Umbilical cord (tissue), 2 donors: ENCODE results near the gene MAGI2. TPM values are rescaled to one million over a fixed set of nuclear protein-coding genes. Genes with fewer than 3 reads are reported as not detected.
"Not testable (repeated sequence)": the region's sequence is repeated elsewhere in the genome, so short reads cannot be mapped to it uniquely, and the experiment has no call there.

ENCODE experiments used
- DNase-seq: peaks from one replicate; pipeline ENCODE4 v3.0.0-alpha.2; 2015; ENCODE audit warnings: low spot score
- total RNA-seq: library from RNA; depleted of rRNA; stranded (reverse); fragments of >200 nt; gene quantifications from one replicate; pipeline ENCODE4 v1.2.3, GENCODE V29; 2014; ENCODE audit warnings: low replicate concordance; ENCODE audit not compliant: insufficient read depth

MAGI2 gene
- total RNA-seq, 1 donor from 2014 or later = 51.5 TPM

DNA sequence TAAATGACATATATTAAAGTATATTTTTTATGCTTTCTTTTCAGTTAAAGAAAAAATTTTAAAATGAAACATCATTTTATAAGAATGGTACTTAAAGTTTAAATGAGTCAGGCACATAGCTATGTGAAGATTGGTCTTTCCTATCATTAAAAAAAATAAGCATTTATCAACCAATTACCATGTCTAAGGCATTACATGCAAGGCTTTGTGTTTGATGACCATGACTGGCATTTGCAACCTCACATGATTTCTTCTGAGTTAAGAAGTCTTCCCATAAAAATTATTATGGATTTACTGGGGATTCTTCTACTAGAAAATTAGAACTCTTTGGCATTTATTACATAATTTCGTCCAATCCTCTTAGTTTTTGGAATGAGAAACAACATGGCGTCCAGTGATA, 776.1 kb downstream of the MAGI2 start:
- DNase-seq = no peak

GRCh38 chr7:78675511-78675910, 778.0 kb downstream of the MAGI2 start:
- no peak for DNase-seq

DNA sequence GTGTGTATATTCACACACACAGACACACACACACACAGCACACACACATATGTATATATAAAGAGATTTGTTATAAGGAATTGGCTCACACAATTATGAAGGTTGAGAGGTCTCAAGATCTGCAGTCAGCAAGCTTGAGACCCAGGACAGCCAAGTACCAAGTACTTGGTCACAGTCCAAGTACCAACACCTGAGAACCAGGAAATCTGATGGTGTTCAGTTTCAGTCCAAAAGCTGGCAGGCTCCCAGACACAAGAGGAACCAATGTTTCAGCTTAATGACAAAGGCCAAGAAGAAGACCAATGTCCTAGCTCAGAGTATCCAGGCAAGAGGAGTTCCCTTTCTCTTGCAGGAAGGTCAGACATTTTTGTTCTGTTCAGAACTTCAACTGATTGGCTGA, 780.2 kb downstream of the MAGI2 start:
- DNase-seq = no peak

DNA sequence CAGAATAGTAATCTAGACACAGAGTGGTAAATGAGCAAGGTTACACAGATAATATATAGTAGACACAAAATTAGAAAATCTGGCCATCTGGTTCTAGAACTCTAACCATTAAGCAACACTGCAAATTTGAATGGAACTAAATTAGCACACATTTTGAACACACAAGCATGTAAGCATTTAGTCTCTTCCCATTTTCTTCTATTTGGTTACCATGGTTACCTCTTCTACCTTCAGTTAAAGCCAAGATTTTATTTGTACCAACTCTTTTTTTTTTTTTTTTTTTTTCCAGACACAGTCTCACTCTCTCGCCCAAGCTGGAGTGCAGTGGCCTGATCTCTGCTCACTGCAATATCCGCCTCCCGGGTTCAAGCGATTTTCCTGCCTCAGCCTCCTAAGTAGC, 790.5 kb downstream of the MAGI2 start:
- no peak for DNase-seq

DNA sequence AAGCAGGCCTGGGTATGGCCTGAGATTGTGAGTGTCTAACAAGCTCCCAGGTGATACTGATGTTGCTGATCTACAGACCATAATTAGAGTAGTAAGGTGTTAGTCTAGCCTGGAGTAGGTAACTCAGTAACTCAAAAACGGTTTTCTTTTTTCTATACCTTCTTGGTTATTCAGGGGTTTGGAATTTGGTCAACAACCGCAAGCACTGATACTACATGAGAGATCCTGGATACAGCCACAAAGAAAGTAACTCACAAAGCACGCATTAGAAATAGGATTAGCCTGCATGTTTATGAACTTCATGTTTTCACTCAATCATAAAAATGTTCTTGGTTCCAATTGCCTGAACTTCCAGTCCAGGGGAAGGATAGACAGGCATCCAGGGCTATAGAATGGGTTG, 803.5 kb downstream of the MAGI2 start:
- no peak for DNase-seq

DNA sequence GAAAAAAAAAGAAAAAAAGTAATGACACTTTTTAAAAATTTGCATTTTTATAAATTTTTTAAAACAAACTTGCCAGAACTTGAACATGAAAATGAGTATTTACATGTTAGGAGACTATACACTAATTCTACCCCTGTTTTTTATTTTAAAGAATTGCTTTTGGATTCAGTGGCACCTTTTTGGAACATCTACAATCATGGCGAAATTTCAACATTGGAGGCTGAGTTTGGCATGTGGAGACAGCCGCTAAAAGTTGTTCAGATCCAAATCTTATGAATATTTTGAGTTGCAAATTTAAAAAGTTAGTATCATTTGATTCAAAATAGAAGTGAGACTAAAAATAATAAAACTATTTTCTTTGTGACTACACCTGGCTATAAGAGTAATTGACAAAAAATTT, 804.2 kb downstream of the MAGI2 start:
- no peak for DNase-seq

GRCh38 chr7:78642751-78643150, 810.7 kb downstream of the MAGI2 start:
- no peak for DNase-seq

DNA sequence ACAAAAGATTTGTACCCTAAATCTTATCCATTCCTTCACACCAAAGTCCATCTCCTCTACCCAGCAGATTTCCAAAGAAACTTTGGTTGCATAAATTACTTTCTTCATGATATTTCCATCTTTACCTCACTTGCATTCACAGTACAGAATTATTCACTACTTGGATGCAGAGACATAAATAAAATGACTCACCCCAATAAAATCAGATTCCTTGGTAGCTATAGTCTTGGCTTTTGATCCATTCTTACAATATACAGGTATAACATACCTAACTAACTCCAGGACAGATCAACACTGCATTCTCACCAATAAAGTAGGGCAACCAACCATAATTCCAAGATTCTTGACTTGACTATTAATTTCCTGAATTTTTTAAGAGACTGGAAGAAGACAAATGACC, 815.1 kb downstream of the MAGI2 start:
- DNase-seq = no peak

DNA sequence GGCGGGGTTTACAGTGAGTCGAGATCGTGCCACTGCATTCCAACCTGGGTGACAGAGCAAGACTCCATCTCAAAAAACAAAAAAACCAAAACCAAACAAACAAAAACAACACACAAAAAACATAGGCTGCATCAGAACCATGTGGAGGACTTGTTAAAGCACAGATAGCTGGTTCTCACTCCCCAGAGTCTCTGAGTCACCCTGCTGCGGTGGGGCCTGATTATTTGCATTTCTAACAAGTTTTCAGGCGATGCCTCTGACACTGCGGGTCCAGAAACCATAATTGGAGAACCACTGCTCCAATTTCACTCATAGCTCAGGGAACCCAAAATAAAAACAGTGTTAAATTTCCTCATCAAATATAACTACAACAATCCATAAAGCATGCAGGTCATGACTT, 816.7 kb downstream of the MAGI2 start:
- DNase-seq = no peak

DNA sequence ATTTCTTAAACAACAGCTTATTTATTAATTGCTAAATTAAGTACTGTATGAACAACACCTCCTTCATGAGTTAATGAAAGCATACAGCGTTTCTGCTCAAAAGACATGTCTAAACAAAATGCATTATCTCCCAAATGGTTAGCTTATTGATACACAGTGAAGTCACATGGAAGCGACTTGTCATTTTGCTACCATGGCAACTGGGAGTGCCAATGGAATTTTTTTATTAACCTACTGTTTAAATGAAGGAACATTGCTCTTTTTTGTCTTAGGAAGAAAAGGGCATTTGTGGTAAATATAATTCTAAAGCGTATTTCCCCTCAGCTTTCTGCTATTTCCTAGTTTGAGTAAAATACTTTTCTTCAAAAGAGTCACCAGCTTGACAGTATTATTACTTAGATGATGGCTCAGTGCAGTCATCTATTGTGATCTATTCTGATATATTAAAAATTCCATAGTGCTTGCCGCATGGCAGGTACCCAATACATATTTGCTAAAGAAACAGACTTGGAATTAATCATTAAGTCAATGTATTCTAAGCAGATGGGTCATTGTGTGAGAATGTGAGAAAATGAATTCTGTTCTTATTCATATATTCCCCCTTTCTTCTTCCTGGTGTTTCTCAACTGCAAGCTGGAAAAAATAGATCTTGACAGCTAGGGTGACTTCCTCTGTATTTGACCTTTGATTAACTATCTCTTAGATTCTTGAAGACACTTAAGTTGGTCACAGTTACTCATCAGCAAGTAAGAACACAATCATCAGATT, 818.3 kb downstream of the MAGI2 start:
- no peak for DNase-seq

- DNase-seq = no peak
Measured at GRCh38 chr7:78634093-78634492, 819.4 kb downstream of the MAGI2 start.

DNA sequence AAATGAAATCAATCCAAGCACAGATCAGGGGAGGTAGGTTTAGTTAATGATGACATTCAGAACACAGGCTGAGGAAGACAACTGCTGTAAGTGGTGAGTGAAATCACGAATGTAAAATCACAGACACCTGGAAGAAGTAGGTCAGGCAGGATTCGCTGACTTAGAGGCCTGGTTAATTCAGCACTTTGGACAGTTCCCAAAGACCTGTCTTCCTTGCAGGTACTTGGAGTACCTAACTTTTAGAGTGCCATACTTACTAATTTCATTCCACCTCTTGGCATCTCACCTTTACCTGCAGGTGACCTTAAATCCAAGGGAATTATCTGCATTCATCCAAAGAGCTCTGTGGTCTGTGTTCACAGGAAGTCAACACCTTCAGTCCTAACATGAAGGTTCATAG, 832.5 kb downstream of the MAGI2 start:
- peak; percentile 2 for DNase-seq

- no peak for DNase-seq
Measured at GRCh38 chr7:78616539-78616938, 836.9 kb downstream of the MAGI2 start.

GRCh38 chr7:78609281-78609680, 844.2 kb downstream of the MAGI2 start:
- no peak for DNase-seq

DNA sequence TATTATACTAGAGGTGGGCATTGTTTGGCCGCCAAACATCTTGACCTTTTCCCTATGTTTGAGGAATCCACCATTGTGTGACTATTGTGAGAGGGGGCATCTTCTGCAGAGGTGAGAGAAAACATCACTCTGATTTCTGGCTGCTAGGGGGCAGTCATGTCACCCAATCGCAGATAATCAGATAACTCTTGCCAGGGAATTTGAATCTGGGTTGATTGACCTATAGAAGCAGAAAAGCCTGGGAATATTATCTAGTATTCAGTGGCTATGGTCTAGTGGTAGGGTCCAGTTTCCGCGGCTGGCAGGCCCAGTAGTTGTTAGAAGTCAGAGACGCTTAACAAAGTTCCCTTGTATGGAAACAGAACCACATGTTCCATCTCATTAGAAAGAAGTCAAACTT, 846.4 kb downstream of the MAGI2 start:
- no peak for DNase-seq

GRCh38 chr7:78605119-78605518, 848.3 kb downstream of the MAGI2 start:
- no peak for DNase-seq

- DNase-seq = no peak
Measured at GRCh38 chr7:78601728-78602127, 851.7 kb downstream of the MAGI2 start.

DNA sequence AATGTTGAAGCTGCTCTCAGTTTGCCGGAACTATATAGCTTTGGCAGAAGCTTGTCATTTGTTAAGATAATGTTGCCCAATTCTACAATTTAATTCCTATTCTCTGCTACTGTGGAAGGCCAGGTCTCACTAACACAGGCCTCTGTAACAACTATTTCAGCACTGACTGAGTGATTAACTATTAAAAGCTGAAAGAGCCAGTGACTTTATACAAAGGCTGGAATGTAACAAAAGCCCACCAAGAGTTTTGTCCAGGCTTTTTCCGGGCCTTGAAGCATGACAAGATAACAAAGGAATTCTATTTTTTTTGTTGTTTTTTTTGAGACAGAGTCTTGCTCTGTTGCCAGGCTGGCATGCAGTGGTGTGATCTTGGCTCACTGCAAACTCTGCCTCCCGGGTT, 859.3 kb downstream of the MAGI2 start:
- DNase-seq = no peak

- DNase-seq = no peak
Measured at GRCh38 chr7:78588393-78588792, 865.1 kb downstream of the MAGI2 start.

DNA sequence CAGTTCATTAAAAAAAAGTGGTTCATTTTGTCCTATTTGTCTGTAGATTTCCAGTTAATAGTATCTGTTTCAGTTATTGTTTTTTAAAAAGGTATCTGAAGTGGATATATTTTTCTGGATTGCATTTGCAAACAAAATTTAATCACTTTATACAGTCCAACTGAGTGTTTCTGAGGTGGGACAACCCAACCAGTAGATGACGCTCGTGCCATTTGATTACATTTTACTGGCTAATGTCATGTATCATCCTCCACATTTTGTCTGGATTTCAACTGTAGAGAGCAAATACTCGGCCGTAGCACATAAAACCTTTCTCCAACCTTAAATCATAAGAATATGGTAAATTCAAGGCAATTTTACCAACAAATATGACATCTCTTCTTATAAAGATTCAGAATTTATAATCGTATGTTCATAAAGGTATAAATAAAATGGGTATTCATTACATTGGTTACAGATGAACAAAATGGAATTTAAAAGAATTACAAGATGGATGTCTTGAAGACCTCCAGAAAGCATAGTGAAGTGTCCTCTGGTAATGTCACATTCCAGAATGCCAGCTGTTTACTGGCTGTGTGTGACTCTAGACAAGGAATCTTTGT, 865.9 kb downstream of the MAGI2 start:
- DNase-seq = no peak

- no peak for DNase-seq
Measured at GRCh38 chr7:78585980-78586379, 867.5 kb downstream of the MAGI2 start.

- DNase-seq = no peak
Measured at GRCh38 chr7:78578686-78579085, 874.8 kb downstream of the MAGI2 start.

DNA sequence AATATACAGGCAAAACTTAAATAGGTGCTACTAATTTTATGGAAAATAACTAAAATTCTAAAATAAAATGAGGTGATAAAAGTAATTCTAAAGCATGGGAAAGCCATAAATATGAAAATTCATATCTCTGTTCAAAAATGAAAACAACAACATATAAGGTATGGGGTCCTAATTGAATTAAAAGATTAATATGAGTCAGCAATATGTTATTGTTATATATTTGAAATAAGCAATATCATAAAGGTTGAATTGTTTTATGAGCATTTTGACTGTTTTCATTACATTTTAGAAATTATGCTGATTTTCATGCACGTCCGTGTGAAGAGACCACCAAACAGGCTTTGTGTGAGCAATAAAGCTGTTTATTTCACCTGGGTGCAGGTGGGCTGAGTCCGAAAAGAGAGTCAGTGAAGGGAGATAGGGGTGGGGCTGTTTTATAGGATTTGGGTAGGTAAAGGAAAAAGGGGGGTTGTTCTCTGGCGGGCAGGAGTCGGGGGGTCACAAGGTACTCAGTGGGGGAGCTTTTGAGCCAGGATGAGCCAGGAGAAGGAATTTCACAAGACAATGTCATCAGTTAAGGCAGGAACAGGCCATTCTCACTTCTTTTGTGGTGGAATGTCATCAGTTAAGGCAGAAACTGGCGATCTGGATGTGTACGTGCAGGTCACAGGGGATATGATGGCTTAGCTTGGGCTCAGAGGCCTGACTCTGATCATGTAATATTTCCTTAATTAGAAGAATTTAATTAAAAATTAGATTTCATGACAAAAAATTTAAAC, 876.1 kb downstream of the MAGI2 start:
- not testable (repeated sequence) for DNase-seq
